ENCODE results near the gene DAAM1. TPM values are rescaled to one million over a fixed set of nuclear protein-coding genes. Genes with fewer than 3 reads are reported as not detected.

Gene DAAM1
- polyA plus RNA-seq, 1 of the 3 experiments (the other 2 are of a cell fraction) = 5.1 TPM

DNA sequence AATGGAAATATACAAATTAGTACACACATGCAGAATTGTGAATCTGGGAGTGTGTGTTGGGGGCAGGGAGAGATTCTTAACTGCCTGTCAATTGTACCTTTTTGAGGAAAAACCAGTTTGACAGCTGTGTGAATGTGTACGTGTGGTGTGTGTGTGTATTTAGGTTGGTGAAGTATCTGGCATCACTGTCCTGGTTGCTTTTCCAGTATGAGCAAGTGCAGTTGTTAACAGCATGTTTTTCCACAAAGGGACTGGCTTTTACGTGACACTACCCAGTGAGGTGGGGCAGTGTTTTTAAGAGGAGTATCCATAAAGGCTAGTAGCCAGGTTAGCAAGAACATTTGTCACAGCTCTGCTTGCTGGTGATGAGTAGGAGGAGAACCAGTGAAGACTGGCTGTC is 56.1 kb downstream of the DAAM1 start:
- DNase-seq = no peak
- Histone ChIP-seq H4K20me1 (ENCODE audit: insufficient read depth) (no peaks in the 10 kb centered on the region), H3K4me1 (ENCODE audit: control insufficient read depth in 1 of 2, insufficient read depth in 2 of 2, low read depth in 1 of 2, low read length in 1 of 2) (peaks cover 0 to 2% of the 10 kb centered on the region in 2 experiments; a peak in 1 of 4 replicates), H3F3A (replicated peaks; ENCODE audit: insufficient read depth) (no peaks in the 10 kb centered on the region), H3K4me3 (ENCODE audit: low read depth in 2 of 2, low read length in 1 of 2) (no peak overlapping the region), H3K4me2 (no peak overlapping the region), H3K9me3 (0 out of 2 replicates have a peak, but pooled peaks cover 8% of the 10 kb centered on the region), H3K27me3 (ENCODE audit: insufficient read depth) (no peaks in the 10 kb centered on the region), H3K36me3 (replicated peaks in 1 of 2; ENCODE audit: control insufficient read depth in 1 of 2, insufficient read depth in 2 of 2, low read length in 1 of 2) (no peaks in the 10 kb centered on the region), H3K9ac (no peak overlapping the region), H3K79me2 (ENCODE audit: insufficient read depth) (peaks cover 16% of the 10 kb centered on the region; the same call in 1 of the 2 replicates), H2AFZ (ENCODE audit: low read depth) (no peak overlapping the region), H3K27ac (ENCODE audit: low read depth in 2 of 2, low read length in 1 of 2) (no peak overlapping the region), H3K9me2 (no peaks in the 10 kb centered on the region)
- WGBS (ENCODE audit: low lambda C conversion rate) = 95% methylated on average over 2 of the region's 2 CpGs
- TF ChIP-seq NFIC (IDR thresholded peaks at IDR 0.05; ENCODE audit: borderline replicate concordance) (no peak), FOXJ3 (CRISPR knock-in tag; IDR thresholded peaks at IDR 0.05) (no peak), FOSL2 (IDR thresholded peaks at IDR 0.05; ENCODE audit: borderline replicate concordance, low read depth) (no peak), EP300 (IDR thresholded peaks at IDR 0.05; ENCODE audit: borderline replicate concordance in 1 of 2, low read depth in 1 of 2, low read length in 1 of 2) (no peak), REST (IDR thresholded peaks at IDR 0.05; ENCODE audit: low read depth, low read length) (no peak), RCOR1 (IDR thresholded peaks at IDR 0.05; ENCODE audit: low read length) (no peak), EZH2phosphoT487 (IDR thresholded peaks at IDR 0.05; ENCODE audit: borderline replicate concordance, low read depth) (no peak), MEF2A (IDR thresholded peaks at IDR 0.05; ENCODE audit: borderline replicate concordance, low read depth) (no peak), TCF12 (IDR thresholded peaks at IDR 0.05) (no peak), SIN3A (IDR thresholded peaks at IDR 0.05; ENCODE audit: borderline replicate concordance, low read depth, low read length) (no peak)
- TF ChIP-seq, protein P1, sequence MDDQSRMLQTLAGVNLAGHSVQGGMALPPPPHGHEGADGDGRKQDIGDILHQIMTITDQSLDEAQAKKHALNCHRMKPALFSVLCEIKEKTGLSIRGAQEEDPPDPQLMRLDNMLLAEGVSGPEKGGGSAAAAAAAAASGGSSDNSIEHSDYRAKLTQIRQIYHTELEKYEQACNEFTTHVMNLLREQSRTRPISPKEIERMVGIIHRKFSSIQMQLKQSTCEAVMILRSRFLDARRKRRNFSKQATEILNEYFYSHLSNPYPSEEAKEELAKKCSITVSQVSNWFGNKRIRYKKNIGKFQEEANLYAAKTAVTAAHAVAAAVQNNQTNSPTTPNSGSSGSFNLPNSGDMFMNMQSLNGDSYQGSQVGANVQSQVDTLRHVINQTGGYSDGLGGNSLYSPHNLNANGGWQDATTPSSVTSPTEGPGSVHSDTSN (IDR thresholded peaks at IDR 0.05) = no peak
- POLR2A ChIA-PET = interaction anchor here (1.2 kb wide), 1 partner anchor 117 kb away, joined by 3 read pairs; no protein-coding TSS in a partner anchor
- CTCF ChIA-PET = interaction anchor here (1.7 kb wide), 1 partner anchor 101 kb away, joined by 3 read pairs; no protein-coding TSS in a partner anchor

- Histone ChIP-seq H4K20me1 (ENCODE audit: insufficient read depth) (no peaks in the 10 kb centered on the region), H3K4me1 (ENCODE audit: control insufficient read depth in 1 of 2, insufficient read depth in 2 of 2, low read depth in 1 of 2, low read length in 1 of 2) (peaks cover 0 to 3% of the 10 kb centered on the region in 2 experiments; a peak in 1 of 4 replicates), H3K27me3 (ENCODE audit: insufficient read depth) (no peaks in the 10 kb centered on the region), H2AFZ (ENCODE audit: low read depth) (no peak overlapping the region), H3K36me3 (replicated peaks in 1 of 2; ENCODE audit: control insufficient read depth in 1 of 2, insufficient read depth in 2 of 2, low read length in 1 of 2) (no peaks in the 10 kb centered on the region), H3K9ac (no peak overlapping the region), H3K4me2 (no peak overlapping the region), H3K9me3 (0 out of 2 replicates have a peak, but pooled peaks cover 8% of the 10 kb centered on the region), H3F3A (replicated peaks; ENCODE audit: insufficient read depth) (no peaks in the 10 kb centered on the region), H3K27ac (ENCODE audit: low read depth in 2 of 2, low read length in 1 of 2) (no peak overlapping the region), H3K9me2 (no peaks in the 10 kb centered on the region), H3K4me3 (ENCODE audit: low read depth in 2 of 2, low read length in 1 of 2) (no peak overlapping the region), H3K79me2 (ENCODE audit: insufficient read depth) (peaks cover 16% of the 10 kb centered on the region; the same call in 1 of the 2 replicates)
- DNase-seq = no peak
- 94% methylated on average over 1 of the region's 1 CpG for WGBS (ENCODE audit: low lambda C conversion rate)
- POLR2A ChIA-PET = no interaction called here
- CTCF ChIA-PET = interaction anchor here (1.7 kb wide), 1 partner anchor 102 kb away, joined by 3 read pairs; no protein-coding TSS in a partner anchor
- TF ChIP-seq, protein P2, sequence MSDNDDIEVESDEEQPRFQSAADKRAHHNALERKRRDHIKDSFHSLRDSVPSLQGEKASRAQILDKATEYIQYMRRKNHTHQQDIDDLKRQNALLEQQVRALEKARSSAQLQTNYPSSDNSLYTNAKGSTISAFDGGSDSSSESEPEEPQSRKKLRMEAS (IDR thresholded peaks at IDR 0.05; ENCODE audit: low read depth) = no peak
- no peak for TF ChIP-seq TAF1 (IDR thresholded peaks at IDR 0.05; ENCODE audit: borderline replicate concordance, low read depth, low read length)
- TF ChIP-seq MXI1 (IDR thresholded peaks at IDR 0.05; ENCODE audit: low read depth, low read length) = no peak
- TF ChIP-seq CTCF (IDR thresholded peaks at IDR 0.05) = no peak
- no peak for TF ChIP-seq SMC3 (IDR thresholded peaks at IDR 0.05; ENCODE audit: low read depth, low read length)
- TF ChIP-seq POLR2AphosphoS5 (IDR thresholded peaks at IDR 0.05; ENCODE audit: low read depth, low read length) = no peak
- no peak for TF ChIP-seq EP300 (IDR thresholded peaks at IDR 0.05; ENCODE audit: borderline replicate concordance in 1 of 2, low read depth in 1 of 2, low read length in 1 of 2)
- TF ChIP-seq USF2 (IDR thresholded peaks at IDR 0.05; ENCODE audit: borderline replicate concordance, low read depth, low read length) = no peak
- no peak for TF ChIP-seq TEAD4 (IDR thresholded peaks at IDR 0.05; ENCODE audit: borderline replicate concordance, insufficient read depth)
- no peak for TF ChIP-seq GATA2 (CRISPR knock-in tag; IDR thresholded peaks at IDR 0.05)
Measured at GRCh38 chr14:59245809-59246295, 57.4 kb downstream of the DAAM1 start.
